ENCODE data around the gene CEP350.

- TF ChIP-seq CTCF (IDR thresholded peaks at IDR 0.05; ENCODE audit: low read length) (no peak), EZH2 (IDR thresholded peaks at IDR 0.05; ENCODE audit: borderline replicate concordance, low read length) (no peak)
Measured at GRCh38 chr1:180156201-180156600, 201.6 kb downstream of the CEP350 start.
